DMS153 treated with DMSO at 0.1 percent for 48 hours (cell line): Measurements from ENCODE around the gene TPM3.
"Not testable (repeated sequence)": the region's sequence is repeated elsewhere in the genome, so short reads cannot be mapped to it uniquely, and the experiment has no call there.

ENCODE experiments used
- DNase-seq: peaks from one replicate; lab custom pipeline; 2025; ENCODE audit not compliant: unreplicated experiment; lab: John Stamatoyannopoulos, UW

TPM3 gene

DNA sequence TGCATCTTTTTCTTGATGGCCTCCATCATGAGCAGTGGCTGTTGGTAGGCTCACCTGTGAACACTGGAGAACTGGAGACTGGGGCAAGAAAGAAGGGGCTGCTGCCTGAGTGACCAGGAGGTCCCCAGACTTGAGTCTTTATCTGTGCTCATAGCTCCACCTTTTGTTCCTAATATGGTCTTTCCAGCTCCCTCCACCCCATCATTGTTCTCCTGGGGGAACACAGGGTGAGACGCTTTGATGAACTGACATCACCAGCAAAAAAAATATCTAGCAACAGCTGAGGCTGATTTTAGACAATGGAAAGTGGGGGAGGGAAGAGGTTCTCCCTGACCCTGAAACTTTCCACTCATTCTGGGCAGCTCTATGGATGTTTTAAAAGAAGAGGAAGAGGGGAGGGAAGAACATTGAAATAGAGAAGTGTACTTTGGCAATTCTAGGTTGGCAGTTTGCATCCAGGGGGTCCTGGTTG lies at the start of gene TPM3:
Gene TPM3, minus strand, starts transcription at position 111 of the 472 bp plus-strand sequence. Its CDS starts 82 bp downstream, at position 29.
- DNase-seq: no peak

DNA sequence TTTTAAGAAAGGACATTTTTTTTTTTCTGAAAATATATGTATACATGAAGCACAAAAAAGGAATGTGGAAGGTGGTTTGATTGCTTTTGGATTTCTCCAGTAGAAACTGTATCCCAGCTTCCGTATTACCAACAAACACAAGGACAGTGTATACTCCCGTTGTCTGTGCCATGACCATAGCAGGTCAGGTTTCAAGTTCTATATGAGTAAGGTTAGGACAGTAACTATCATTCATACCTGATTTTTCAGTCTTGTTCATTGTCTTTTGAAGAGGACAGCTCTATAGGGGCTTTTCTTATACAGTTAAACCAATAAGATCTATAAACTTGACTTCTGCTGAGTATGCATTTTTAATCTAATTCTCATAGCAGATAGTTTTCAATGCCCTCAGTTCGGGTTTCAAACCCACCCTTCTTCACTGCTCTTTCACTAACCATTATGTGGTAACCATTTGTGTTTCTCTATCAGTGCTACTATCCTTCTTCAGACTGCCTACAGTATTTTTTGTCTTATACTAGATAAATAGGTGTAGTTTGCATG lies 48.5 kb upstream of the TPM3 start:
- DNase-seq: no peak

DNA sequence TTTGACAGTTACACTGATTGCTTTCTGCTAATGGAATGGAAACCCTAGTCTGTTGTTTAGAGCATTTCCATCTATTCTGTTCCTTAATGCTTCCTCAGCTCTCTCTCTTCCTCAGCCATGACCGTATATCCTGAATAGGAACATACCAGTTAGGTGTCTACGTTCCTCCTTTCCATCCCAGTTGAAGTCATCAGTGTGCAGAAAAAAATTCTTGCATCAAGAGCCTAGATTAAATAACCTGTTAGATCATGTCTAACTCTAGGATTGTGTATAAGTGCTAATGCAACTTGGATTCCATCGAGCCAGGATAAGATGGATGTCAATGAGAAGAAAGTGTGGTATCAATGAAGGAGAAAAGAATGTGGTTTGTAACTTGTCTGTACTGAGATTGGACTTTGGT lies 47.6 kb upstream of the TPM3 start:
- DNase-seq: no peak

DNA sequence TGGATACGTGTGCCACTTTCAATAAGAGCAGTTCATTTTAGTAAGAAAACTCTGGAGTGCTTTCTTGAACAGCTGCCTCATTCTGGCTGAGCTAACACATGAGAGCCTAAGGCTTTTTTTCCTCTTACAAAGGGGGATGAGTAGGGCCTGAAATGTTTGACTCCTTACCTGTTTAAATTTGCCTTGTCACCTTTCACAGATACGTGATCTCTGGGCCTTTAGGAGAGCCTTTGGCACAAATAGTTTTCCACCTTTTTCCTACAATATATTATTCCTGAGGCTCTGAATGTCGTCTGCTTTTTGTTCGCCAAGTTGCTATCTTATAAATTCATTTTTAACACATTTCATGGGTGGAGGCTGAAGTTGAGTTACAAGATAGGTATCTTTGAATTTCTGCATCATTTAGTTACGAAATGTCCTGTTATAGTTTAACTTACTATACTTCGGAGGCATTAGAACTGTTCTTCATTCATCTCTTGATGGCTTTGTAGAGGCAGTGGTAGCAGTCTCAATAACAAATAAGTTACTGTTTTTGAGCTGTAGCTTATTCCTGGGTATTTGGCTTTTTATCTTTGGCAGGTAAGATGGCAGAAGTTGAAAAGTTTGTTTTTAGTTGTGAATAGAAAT lies 46.1 kb upstream of the TPM3 start:
- no peak for DNase-seq

DNA sequence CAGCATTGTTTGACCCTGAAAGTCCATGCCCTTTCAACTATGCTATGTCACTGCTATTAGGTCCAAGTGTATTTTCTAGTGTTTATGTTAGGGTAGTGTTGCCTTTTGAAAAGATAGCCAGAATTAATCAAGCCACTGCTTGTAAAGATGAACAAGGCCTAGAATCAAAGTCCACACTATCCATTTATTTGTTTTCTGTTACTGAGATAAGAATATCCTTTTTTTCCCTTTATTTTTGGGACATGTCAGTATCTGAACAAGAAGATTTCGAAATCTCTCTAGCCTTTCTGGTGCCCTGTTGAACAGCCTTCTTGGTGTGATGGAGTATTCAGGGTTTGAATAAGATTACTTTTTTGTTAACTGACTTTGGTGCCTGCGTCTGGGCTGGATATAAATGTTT lies 45.5 kb upstream of the TPM3 start:
- no peak for DNase-seq

DNA sequence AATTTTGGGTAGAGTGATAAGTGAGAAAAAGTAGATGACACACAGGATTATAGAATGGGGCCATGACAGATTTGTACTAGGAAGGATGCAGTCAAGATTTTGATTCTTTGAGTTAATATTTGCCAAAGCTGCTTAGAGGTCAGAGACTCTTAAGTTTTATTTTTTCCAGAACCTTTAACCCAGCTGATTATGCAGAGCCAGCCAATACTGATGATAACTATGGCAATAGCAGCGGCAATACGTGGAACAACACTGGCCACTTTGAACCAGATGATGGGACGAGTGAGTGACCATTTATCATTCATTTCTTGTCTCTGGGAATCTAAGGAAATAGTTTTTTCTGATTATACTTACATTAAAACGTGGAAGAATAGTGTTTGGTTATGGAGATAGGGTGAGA lies 45.0 kb upstream of the TPM3 start:
- no peak for DNase-seq

DNA sequence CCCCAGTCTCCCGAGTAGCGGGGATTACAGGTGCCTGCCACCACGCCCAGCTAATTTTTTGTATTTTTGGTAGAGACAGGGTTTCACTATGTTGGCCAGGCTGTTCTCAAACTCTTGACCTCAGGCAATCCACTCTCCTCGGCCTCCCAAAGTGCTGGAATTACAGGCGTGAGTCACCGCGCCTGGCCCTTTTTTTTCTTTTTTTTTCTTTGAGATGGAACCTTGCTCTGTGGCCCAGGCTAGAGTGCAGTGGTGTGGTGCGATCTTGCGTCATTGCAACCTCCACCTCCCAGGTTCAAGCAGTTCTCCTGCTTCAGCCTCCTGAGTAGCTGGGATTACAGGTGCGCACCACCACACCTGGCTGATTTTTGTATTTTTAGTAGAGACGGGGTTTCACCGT lies 41.2 kb upstream of the TPM3 start:
- DNase-seq: not testable (repeated sequence)

DNA sequence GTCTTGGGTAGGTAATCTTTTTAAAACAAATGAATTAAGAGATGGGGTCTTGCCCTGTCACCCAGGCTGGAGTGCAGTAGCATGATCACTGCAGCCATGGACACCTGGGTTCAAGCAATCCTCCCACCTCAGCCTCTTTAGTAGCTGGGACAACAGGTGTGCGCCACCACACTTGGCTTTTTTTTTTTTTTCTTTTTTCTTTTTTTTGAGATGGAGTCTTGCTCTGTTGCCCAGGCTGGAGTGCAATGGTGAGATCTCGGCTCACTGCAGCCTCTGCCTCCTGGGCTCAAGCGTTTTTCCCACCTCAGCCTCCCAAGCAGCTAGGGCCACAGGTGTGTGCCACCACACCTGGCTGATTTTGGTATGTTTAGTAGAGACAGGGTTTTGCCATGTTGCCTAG lies 39.2 kb upstream of the TPM3 start:
- not testable (repeated sequence) for DNase-seq

DNA sequence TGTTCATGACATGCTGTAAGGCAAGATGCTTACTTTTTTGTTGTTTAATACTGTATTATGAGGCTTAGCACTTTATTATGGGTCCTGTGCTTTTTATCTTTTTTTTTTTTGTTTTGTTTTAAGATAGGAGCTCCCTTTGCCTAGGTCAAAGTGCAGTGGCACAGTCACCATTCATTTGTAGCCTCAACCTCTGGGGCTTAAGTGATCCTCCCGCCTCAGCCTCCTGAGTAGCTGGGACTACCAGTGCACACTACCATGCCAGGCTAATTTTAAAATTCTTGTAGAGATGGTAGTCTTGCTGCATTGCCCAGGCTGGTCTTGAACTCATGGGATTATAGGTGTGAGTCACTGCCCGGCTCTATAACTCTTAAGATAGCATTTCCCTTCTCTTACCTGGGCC lies 33.5 kb upstream of the TPM3 start:
- no peak for DNase-seq

DNA sequence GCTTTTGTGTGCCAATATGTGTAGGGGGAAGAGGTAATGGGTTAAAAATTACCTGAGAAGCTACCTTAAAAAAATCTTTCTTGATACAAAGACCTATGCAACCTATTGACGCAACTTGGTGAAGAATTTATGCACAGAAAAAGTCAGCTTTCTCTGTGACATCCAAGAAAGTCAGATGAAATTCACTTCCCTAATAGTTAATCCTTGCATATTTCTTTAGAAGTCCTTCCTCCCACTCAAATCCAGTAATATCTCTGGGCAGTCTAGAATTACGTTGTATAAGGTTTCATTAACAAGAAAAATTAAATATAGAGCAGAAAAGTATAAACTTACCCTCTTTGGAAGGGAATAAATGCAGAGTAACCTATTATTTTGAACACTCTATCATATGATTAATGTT lies 31.7 kb upstream of the TPM3 start:
- no peak for DNase-seq

DNA sequence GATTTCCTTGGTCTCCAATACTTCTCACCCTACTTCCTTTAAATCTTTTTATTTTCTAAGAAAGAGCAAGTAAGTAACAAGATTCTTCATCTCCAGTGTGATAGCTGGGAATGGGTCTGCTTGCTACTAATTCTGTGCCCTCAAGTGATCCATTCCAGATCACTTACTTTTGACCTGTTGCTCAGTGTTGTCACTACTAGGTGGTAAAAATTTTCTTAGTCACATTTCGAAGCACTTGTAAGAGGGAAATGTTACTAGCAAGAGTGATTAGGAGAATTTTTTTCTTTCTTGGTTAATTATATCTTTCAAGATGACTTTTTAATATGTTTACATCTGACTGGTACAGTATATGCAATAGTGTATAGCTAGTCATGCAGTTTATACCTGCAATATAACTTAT lies 31.0 kb upstream of the TPM3 start:
- no peak for DNase-seq

DNA sequence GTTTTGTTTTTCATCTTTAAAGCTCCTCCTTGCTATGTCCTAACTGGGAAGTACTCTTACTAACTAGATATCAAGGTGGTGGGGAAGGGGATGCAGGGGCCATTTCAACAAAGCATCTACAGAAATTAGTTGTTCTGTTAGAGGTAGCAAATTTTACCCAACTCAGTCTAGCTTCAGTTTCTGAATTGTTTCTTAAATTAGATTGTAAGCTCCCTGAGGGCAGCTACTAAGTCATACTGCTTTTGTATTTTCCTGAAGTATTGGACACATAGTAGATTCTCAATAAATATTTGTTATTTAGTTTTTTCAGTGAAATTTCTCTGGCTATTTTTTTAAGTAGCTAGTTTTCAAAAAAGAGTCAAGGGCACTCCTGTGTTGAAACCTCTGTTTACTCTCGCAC lies 30.6 kb upstream of the TPM3 start:
- no peak for DNase-seq

DNA sequence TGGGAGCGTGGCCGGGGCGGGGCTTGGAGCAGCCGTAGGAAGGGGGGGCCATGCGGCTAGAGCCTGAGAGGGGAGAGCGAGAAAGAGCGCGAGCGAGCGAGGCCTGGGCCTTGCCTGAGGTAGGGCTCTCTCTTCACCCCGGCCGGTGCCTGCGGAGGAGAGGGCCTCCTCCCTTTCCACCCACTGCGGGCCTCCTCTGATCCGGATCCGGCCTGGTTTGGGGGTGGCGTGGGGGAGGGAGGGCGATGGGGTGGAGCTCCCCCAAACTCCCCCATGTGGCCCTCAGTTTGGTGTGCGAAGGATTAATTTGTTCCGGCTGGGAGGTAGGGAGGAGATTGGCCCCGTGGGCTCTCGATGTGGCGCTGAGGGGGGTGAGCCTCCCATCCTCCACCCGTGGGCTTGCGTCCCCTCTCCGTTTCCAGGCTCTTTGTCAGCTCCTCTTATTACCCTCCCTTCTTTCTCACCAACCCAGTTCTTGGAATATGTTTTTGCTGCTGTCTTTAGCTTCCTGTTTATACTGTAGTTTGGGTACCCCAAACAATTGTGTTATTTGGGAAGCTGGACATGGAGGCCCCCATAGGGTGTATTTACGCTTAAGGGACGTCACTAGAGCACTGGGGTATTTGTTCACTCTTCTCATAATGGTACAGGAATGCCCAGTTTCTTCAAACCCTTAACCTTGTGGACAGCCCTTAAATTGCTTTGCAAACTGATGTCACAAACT lies 29.5 kb upstream of the TPM3 start:
- DNase-seq: peak; percentile 31

DNA sequence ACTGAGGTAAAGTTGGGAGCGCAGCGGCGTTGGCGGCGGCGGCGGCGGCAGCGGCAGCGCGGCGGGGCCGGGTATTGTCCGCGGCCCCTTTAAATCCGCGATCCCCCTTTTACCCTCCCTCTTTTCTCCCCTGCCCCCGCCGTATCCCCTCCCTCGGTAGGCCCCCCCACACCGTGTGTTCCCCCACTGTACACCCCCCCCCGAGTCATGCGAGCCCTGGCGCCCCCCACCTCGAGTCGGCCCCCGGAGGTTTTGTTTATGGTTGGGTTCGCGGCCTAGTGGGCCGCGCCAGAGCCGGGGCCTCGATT lies 29.0 kb upstream of the TPM3 start:
- no peak for DNase-seq

DNA sequence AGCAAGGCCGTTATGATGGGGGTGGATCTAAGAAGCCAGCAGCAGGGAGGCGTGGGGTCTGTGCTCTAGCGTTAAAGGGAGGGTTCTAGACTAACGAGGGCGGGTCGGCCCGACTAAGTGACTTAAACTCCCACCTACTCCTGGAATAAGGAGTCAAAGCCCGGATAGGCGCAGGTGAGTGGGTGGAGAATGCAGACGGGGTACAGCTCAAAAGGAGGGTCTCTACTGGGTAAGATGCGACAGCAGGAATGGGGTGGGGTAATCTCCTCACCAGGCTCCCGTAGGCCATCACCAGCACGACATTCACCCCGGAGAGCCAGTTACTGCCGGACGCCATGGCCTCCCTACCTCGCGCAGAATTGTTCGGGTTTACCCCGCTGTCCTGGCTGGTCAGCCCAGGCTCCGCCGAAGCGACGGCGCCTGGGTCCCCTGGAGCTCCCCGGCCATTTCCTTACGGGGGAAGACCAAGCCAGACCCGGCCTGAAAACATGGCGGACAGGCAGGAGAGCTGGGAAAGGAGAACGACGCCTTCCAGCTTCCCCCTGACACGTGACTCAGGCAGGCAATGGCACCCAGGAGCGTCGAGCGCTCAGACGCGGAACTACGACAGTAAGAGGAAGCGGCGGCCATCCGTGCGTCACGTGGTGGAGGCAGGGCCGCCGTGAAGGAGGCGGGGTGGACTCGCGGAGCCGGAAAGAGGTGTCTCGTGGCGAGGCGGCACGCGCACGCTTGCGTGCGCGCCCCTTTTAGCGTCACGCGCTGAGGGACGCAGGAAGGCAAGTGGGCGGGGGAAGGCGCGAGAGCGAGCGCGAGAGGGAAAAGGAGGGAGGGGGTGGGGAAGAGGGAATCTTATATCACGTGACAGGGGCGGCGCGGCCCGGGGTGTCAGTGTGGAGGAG lies 28.4 kb upstream of the TPM3 start, which contains the start of gene UBAP2L:
Gene UBAP2L, plus strand, starts transcription at position 885 of the 899 bp plus-strand sequence. CDS start 4,169 bp downstream, outside the sequence.
- peak; percentile 99 for DNase-seq

DNA sequence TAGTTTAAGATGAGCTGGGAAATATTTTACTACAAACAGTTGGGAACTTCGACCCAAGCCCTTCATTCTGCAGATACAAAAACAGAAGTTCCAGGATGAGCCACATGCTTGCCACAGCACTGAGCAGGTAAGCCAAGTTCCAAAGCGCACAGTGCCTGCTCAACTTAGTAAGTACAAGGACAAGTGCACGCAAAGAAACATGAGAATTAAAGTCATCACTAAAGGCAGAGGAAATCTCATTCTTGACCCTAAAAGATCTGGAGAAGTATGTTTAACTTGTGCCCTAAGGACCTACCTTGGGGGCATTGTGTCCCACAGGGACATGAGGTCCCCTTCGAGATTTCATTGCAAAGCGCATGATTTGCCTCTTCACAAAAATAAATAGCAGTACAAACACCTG lies 27.6 kb upstream of the TPM3 start:
- DNase-seq: no peak

DNA sequence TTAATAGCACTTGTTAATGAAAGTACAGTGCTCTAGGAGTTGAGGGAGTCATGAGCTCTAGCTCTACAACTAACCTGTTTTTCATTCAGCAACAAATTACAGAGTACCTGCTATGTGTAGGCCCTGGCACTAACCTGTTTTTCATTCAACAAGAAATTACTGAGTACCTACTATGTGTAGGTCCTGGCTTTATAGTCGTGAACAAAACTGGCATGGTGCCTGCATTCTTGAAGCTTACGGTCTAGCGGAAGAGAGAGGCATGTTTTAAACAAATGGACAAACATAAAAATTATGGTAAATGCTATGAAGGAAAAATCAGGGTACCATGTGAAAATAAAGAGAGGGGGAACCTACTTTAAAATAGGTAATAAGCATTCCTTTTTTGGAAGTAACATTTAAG lies 26.6 kb upstream of the TPM3 start:
- no peak for DNase-seq

DNA sequence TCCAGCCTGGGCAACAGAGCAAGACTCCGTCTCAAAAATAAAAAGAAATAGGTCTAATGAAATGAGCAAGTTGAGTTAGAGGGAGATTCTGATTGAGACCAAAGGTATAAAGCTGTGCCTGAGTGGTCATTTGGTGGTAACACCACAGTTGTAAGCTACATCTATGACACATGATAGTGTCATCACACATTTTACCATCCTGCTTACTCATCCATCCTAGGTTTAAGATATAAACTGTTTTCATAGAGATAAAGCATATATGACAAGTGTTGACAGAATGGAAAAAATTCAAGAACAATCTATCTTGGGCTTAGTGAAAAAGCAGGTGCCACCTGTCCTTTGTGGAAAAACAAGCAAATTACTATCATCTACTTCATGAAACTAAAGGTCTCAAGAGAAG lies 21.4 kb upstream of the TPM3 start:
- no peak for DNase-seq

DNA sequence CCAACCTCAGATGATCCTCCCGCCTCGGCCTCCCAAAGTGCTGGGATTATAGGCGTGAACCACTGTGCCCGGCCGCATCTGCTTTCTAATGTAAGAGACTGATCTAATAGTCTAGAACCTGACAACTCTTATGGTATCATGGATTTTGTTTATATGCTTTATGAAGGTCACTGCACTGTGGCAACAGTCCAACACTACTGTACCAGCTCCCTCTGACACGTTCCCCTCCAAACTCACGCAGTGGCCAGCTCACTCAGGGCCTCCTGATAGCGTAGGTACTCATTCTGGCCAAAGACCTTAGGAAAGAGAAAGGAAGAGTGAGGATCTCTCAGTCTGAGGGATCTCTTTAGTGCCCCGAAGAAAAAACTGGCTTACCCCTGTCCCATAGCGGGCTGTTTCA lies 20.2 kb upstream of the TPM3 start:
- DNase-seq: no peak

DNA sequence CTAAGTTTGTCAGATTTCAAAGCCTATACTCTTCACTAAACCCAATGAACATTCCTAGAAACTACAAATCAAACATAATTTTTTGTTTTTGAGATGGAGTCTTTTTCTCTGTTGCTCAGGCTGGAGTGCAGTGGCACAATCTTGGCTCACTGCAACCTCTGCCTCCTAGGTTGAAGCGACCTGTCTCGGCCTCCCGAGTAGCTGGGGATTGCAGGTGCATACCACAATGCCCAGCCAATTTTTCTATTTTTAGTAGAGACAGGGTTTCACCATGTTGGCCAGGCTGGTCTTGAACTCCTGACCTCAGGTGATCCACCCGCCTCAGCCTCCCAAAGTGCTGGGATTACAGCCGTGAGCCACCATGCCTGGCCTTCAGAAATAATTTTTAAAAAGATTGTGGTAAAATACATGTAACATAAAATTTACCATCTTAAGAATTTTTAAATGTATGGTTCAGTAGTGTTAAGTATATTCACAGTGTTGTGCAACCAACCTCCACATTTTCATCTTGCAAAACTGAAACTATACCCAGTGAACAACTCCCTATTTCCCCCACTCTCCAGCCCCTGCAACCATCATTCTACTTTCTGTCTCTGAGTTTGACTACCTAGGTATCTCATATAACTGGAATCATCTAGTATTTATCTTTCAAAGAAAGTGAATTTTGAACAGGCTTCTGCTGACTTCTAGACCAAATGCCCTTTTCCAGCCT lies 16.9 kb upstream of the TPM3 start:
- DNase-seq: no peak

DNA sequence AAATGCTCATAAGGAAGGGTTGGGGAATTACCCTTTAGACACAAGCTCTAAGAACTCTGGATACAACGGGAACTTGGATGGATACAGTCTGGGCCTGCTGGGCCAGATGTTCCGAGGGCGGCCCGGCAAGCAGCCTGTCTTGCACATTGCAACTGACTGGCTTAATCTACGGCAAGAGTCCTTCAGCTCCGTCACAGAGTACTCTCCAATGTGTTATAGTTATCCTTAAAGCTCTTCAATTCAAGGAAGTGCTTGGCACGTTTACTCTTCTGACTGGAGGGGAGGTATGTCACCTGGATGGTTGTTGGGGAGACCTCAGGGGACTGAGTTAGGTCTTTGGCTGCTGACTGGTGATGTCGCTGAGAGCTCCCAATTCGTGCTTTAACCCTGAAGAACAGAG lies 15.4 kb upstream of the TPM3 start:
- DNase-seq: no peak
